IMR-90 (cell line): ENCODE measurements around the gene GPR89B. TPM values are rescaled to one million over a fixed set of nuclear protein-coding genes. Genes with fewer than 3 reads are reported as not detected.

Experiments
- ATAC-seq: fragments of 200-7000 bp; cut with Tn5 transposase; 2 replicates; pipeline ENCODE4 v1.9.1; 2020; ENCODE audit warnings: low read depth, mild to moderate bottlenecking, moderate library complexity
- BruUV-seq: library from RNA; stranded (reverse); fragments of 400-500 nt; replicated peaks from 2 replicates; lab custom pipeline; 2021; lab: Mats Ljungman, UMichigan
- CTCF ChIA-PET: fragments of 300-600 bp; formaldehyde crosslinking; extraction: SDS; loops from one replicate; lab custom pipeline; 2021; ENCODE audit warnings: antibody characterized with exemption; lab: Yijun Ruan, JAX
- POLR2A ChIA-PET: fragments of 300-600 bp; sonication (Branson Sonifier 250); formaldehyde crosslinking; loops from one replicate; lab custom pipeline; 2022; ENCODE audit warnings: antibody characterized with exemption; ENCODE audit not compliant: unreplicated experiment; lab: Charles Lee
- DNase-seq: peaks from one replicate; pipeline ENCODE4 v3.0.0; 2013
- H2AFZ ChIP-seq: replicated peaks from 2 replicates; pipeline ENCODE3; 2013; ENCODE audit warnings: low read length, mild to moderate bottlenecking; ENCODE audit not compliant: poor library complexity
- H2AK5ac ChIP-seq: 2 replicates; pipeline ENCODE4 v1.6.1; 2013; ENCODE audit warnings: low read depth, low read length, inconsistent platforms
- H2AK9ac ChIP-seq: replicated peaks from 2 replicates; pipeline ENCODE3; 2013; ENCODE audit warnings: mild to moderate bottlenecking, low read depth, low read length, moderate library complexity; ENCODE audit not compliant: poor library complexity
- H2BK120ac ChIP-seq: 2 replicates; pipeline ENCODE4 v1.6.1; 2013; ENCODE audit warnings: low read depth, low read length, inconsistent platforms
- H2BK15ac ChIP-seq: 3 replicates; pipeline ENCODE4 v1.6.1; 2013; ENCODE audit warnings: low read depth, low read length, inconsistent platforms
- H2BK20ac ChIP-seq: 2 replicates; pipeline ENCODE4 v1.6.1; 2013; ENCODE audit warnings: low read depth, mild to moderate bottlenecking, inconsistent platforms, low read length, moderate library complexity
- H2BK5ac ChIP-seq: 2 replicates; pipeline ENCODE4 v1.6.1; 2013; ENCODE audit warnings: mild to moderate bottlenecking, low read depth, low read length, inconsistent platforms; ENCODE audit not compliant: poor library complexity, severe bottlenecking
- H3K14ac ChIP-seq: replicated peaks from 2 replicates; pipeline ENCODE4 v1.6.1; 2013; ENCODE audit warnings: low read depth, low read length, inconsistent platforms
- H3K18ac ChIP-seq: 2 replicates; pipeline ENCODE4 v1.6.1; 2013; ENCODE audit warnings: low read depth, low read length, control low read depth
- H3K23ac ChIP-seq: 2 replicates; pipeline ENCODE4 v1.6.1; 2013; ENCODE audit warnings: low read depth, low read length, inconsistent platforms
- H3K27ac ChIP-seq: 2 replicates; pipeline ENCODE4 v1.5.1; 2013; ENCODE audit warnings: mild to moderate bottlenecking, control low read depth, low read length; ENCODE audit not compliant: insufficient read depth
- H3K27me3 ChIP-seq: 2 replicates; pipeline ENCODE4 v1.6.1; 2013; ENCODE audit warnings: low read length; ENCODE audit not compliant: control insufficient read depth, insufficient read depth
- H3K36me3 ChIP-seq: 2 replicates; pipeline ENCODE4 v1.6.1; 2013; ENCODE audit warnings: low read length, mixed read lengths; ENCODE audit not compliant: control insufficient read depth, insufficient read depth
- H3K4ac ChIP-seq: 2 replicates; pipeline ENCODE4 v1.6.1; 2013; ENCODE audit warnings: low read depth, low read length, inconsistent platforms
- H3K4me1 ChIP-seq: 2 replicates; pipeline ENCODE4 v1.6.1; 2013; ENCODE audit warnings: low read length, mixed read lengths; ENCODE audit not compliant: control insufficient read depth, insufficient read depth
- H3K4me2 ChIP-seq: 2 replicates; pipeline ENCODE4 v1.6.1; 2013; ENCODE audit warnings: low read depth, mild to moderate bottlenecking, control low read depth, low read length, moderate library complexity
- H3K4me3 ChIP-seq: 2 replicates; pipeline ENCODE4 v1.5.1; 2013; ENCODE audit warnings: low read depth, mild to moderate bottlenecking, control low read depth, low read length, moderate library complexity; ENCODE audit not compliant: insufficient read depth
- H3K56ac ChIP-seq: 2 replicates; pipeline ENCODE4 v1.6.1; 2013; ENCODE audit warnings: low read length, inconsistent platforms; ENCODE audit not compliant: insufficient read depth; ENCODE audit errors: extremely low read depth
- H3K79me1 ChIP-seq, 2 experiments: 2 replicates each; pipeline ENCODE4 v1.6.1; 2013; ENCODE audit warnings: low read length in 2 of 2, inconsistent platforms in 1 of 2, low read depth in 1 of 2
- H3K9ac ChIP-seq: 2 replicates; pipeline ENCODE4 v1.6.1; 2013; ENCODE audit warnings: low read depth, low read length, control low read depth
- H3K9me1 ChIP-seq: 2 replicates; pipeline ENCODE4 v1.6.1; 2013; ENCODE audit warnings: low read length, inconsistent platforms; ENCODE audit not compliant: insufficient read depth
- H3K9me3 ChIP-seq: 2 replicates; pipeline ENCODE4 v1.6.1; 2013; ENCODE audit warnings: low read length; ENCODE audit not compliant: control insufficient read depth, insufficient read depth
- H4K20me1 ChIP-seq: 2 replicates; pipeline ENCODE4 v1.6.1; 2013; ENCODE audit warnings: low read length, inconsistent platforms; ENCODE audit not compliant: insufficient read depth
- H4K5ac ChIP-seq: 2 replicates; pipeline ENCODE4 v1.6.1; 2013; ENCODE audit warnings: mild to moderate bottlenecking, low read depth, low read length, control low read depth
- H4K8ac ChIP-seq, 2 experiments: 2 replicates each; pipeline ENCODE4 v1.6.1; 2013; ENCODE audit warnings: low read depth in 2 of 2, low read length in 2 of 2, control low read depth in 1 of 2, inconsistent platforms in 1 of 2
- H4K91ac ChIP-seq: 2 replicates; pipeline ENCODE4 v1.6.1; 2013; ENCODE audit warnings: low read depth, low read length, inconsistent platforms; ENCODE audit not compliant: insufficient read depth
- BHLHE40 ChIP-seq: fragments of 150-350 bp; IDR thresholded peaks from 2 replicates; pipeline ENCODE4 v1.6.1; 2016; ENCODE audit warnings: mild to moderate bottlenecking, low read depth, low read length
- CEBPB ChIP-seq: IDR thresholded peaks from 2 replicates; pipeline ENCODE4 v1.6.1; 2012; ENCODE audit warnings: low read depth, low read length, improper control_type of control experiment
- CHD1 ChIP-seq: IDR thresholded peaks from 2 replicates; pipeline ENCODE4 v1.6.1; 2012; ENCODE audit warnings: low read depth, low read length, improper control_type of control experiment
- ELK1 ChIP-seq: fragments of 150-350 bp; IDR thresholded peaks from 2 replicates; pipeline ENCODE4 v1.6.1; 2016; ENCODE audit warnings: low read depth, mild to moderate bottlenecking, low read length, moderate library complexity, borderline replicate concordance
- FOS ChIP-seq: fragments of 150-350 bp; IDR thresholded peaks from 2 replicates; pipeline ENCODE4 v1.6.1; 2016; ENCODE audit warnings: low read depth, low read length
- MAFK ChIP-seq: IDR thresholded peaks from 2 replicates; pipeline ENCODE4 v1.6.1; 2012; ENCODE audit warnings: low read depth, low read length, improper control_type of control experiment
- MAZ ChIP-seq: IDR thresholded peaks from 2 replicates; pipeline ENCODE4 v1.6.1; 2012; ENCODE audit warnings: low read depth, mild to moderate bottlenecking, low read length, improper control_type of control experiment, moderate library complexity, borderline replicate concordance
- MXI1 ChIP-seq: IDR thresholded peaks from 2 replicates; pipeline ENCODE4 v1.6.1; 2012; ENCODE audit warnings: low read depth, mild to moderate bottlenecking, low read length, moderate library complexity, borderline replicate concordance
- NFE2L2 ChIP-seq: fragments of 150-350 bp; IDR thresholded peaks from 2 replicates; pipeline ENCODE4 v1.6.1; 2016; ENCODE audit warnings: low read depth, mild to moderate bottlenecking, low read length
- POLR2A ChIP-seq: IDR thresholded peaks from 2 replicates; pipeline ENCODE4 v1.6.1; 2012; ENCODE audit warnings: mild to moderate bottlenecking, low read depth, low read length
- RAD21 ChIP-seq: IDR thresholded peaks from 2 replicates; pipeline ENCODE4 v1.6.1; 2012; ENCODE audit warnings: low read length, improper control_type of control experiment
- RCOR1 ChIP-seq: IDR thresholded peaks from 2 replicates; pipeline ENCODE4 v1.6.1; 2012; ENCODE audit warnings: mild to moderate bottlenecking, low read length, improper control_type of control experiment; ENCODE audit not compliant: insufficient replicate concordance
- RFX5 ChIP-seq: IDR thresholded peaks from 2 replicates; pipeline ENCODE4 v1.8.0; 2012; ENCODE audit warnings: low read depth, mild to moderate bottlenecking, low read length, moderate library complexity
- SMC3 ChIP-seq: fragments of 150-350 bp; IDR thresholded peaks from 2 replicates; pipeline ENCODE4 v1.6.1; 2016; ENCODE audit warnings: low read depth, mild to moderate bottlenecking, antibody characterized with exemption, low read length, moderate library complexity
- WGBS, 2 experiments: methylation state at CpG; one replicate each; pipeline versions ENCODE4 v1.1.5 to v1.1.7; 2013; ENCODE audit warnings: missing lambda C conversion rate in 2 of 2; ENCODE audit not compliant: insufficient read length in 1 of 2; ENCODE audit errors: extremely low coverage in 2 of 2; 5-methylcytosine and 5-hydroxymethylcytosine counted together
- dilution Hi-C: fragments of 300-500 bp; cut with HindIII; formaldehyde crosslinking; loops from one replicate; pipeline ENCODE4 v1.14.3; 2018; ENCODE audit warnings: low sequenced_read_pairs; ENCODE audit not compliant: unreplicated experiment
- in situ Hi-C: fragments of 300-500 bp; cut with MboI; formaldehyde crosslinking; loops from 3 replicates; pipeline ENCODE4 v1.14.3; 2019; ENCODE audit warnings: low sequenced_read_pairs, inconsistent platforms, mixed read lengths
- intact Hi-C: fragments of 100-400 bp; cut with micrococcal nuclease; formaldehyde crosslinking; loops from 2 replicates; pipeline ENCODE4 v1.10.0; 2022
- polyA plus RNA-seq, 3 experiments: library from polyadenylated mRNA; depleted of rRNA; stranded (reverse); fragments of >200 nt; gene quantifications; 2 replicates each; pipeline ENCODE4 v1.2.3, GENCODE V29; 2012; ENCODE audit warnings: low replicate concordance in 1 of 3
- total RNA-seq: library from RNA; depleted of rRNA; stranded (reverse); fragments of >200 nt; gene quantifications from 2 replicates; pipeline ENCODE4 v1.2.3, GENCODE V29; 2012
- TF ChIP-seq, protein P1 (sequence below): fragments of 150-350 bp; IDR thresholded peaks from 2 replicates; pipeline ENCODE4 v1.6.1; 2017; ENCODE audit warnings: mild to moderate bottlenecking, antibody characterized with exemption, low read length, low read depth
- TF ChIP-seq, protein P2 (sequence below): conservative IDR thresholded peaks from 2 replicates; pipeline ENCODE4 v1.5.1; 2012; ENCODE audit warnings: mild to moderate bottlenecking, low read depth, low read length, improper control_type of control experiment

The GPR89B gene
- total and polyA plus RNA-seq, 2 of the 4 experiments (the other 2 are of a cell fraction): 9.4 to 13.1 TPM

DNA sequence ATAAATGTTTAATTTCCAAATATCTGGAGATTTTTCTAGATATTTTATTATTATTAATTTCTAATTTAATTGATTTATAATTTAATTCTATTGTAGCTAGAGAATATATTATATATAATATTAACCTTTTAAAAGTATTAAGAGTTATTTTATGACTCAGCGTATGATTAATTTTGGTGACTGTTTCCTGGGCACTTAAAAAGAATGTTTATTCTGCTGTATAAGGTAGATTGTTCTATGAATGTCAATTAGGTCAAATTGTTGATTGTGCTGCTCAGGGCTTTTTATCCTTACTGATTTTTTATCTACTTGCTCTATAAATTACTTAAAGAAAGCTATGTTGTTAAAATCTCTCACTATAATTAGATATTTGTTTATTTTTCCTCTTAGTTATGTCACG lies 45.7 kb upstream of the GPR89B start:
- Histone ChIP-seq H3K56ac (no peak overlapping the region), H3K4me1 (no peaks in the 10 kb centered on the region), H4K91ac (no peak overlapping the region), H3K14ac (no peak overlapping the region), H3K4ac (no peak overlapping the region), H3K36me3 (no peaks in the 10 kb centered on the region), H2AK9ac (no peak overlapping the region), H4K5ac (no peak overlapping the region), H4K20me1 (no peaks in the 10 kb centered on the region), H3K27ac (no peak overlapping the region), H2BK20ac (no peak overlapping the region), H3K4me3 (no peak overlapping the region), H2BK5ac (no peak overlapping the region), H2BK120ac (no peak overlapping the region), H3K9ac (no peak overlapping the region), H3K79me1 (no peaks in the 10 kb centered on the region), H2AFZ (no peak overlapping the region), H3K27me3 (peaks cover 2% of the 10 kb centered on the region; the same call in 1 of the 2 replicates), H3K18ac (no peak overlapping the region), H3K9me3 (no peaks in the 10 kb centered on the region), H3K4me2 (no peak overlapping the region), H3K9me1 (no peaks in the 10 kb centered on the region), H4K8ac (no peak overlapping the region), H2AK5ac (no peak overlapping the region), H3K23ac (no peak overlapping the region), H2BK15ac (no peak overlapping the region)
- TF ChIP-seq MXI1: no peak
- no peak for TF ChIP-seq RCOR1
- no peak for TF ChIP-seq POLR2A
- TF ChIP-seq ELK1: no peak
- TF ChIP-seq CEBPB: no peak
- TF ChIP-seq, protein P1, sequence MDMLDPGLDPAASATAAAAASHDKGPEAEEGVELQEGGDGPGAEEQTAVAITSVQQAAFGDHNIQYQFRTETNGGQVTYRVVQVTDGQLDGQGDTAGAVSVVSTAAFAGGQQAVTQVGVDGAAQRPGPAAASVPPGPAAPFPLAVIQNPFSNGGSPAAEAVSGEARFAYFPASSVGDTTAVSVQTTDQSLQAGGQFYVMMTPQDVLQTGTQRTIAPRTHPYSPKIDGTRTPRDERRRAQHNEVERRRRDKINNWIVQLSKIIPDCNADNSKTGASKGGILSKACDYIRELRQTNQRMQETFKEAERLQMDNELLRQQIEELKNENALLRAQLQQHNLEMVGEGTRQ: no peak
- no peak for TF ChIP-seq MAZ
- no peak for TF ChIP-seq RAD21
- no peak for TF ChIP-seq SMC3
- TF ChIP-seq NFE2L2: no peak
- no peak for TF ChIP-seq BHLHE40
- TF ChIP-seq CHD1: no peak
- TF ChIP-seq FOS: no peak
- no peak for TF ChIP-seq RFX5
- TF ChIP-seq, protein P2, sequence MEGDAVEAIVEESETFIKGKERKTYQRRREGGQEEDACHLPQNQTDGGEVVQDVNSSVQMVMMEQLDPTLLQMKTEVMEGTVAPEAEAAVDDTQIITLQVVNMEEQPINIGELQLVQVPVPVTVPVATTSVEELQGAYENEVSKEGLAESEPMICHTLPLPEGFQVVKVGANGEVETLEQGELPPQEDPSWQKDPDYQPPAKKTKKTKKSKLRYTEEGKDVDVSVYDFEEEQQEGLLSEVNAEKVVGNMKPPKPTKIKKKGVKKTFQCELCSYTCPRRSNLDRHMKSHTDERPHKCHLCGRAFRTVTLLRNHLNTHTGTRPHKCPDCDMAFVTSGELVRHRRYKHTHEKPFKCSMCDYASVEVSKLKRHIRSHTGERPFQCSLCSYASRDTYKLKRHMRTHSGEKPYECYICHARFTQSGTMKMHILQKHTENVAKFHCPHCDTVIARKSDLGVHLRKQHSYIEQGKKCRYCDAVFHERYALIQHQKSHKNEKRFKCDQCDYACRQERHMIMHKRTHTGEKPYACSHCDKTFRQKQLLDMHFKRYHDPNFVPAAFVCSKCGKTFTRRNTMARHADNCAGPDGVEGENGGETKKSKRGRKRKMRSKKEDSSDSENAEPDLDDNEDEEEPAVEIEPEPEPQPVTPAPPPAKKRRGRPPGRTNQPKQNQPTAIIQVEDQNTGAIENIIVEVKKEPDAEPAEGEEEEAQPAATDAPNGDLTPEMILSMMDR: no peak
- TF ChIP-seq MAFK: no peak
- no peak for DNase-seq
- no peak for ATAC-seq
- CTCF ChIA-PET: interaction anchor here (0.8 kb wide), 1 partner anchor 10 kb away, joined by 3 read pairs; no protein-coding TSS in a partner anchor
- WGBS, 2 experiments: no CpG with 5 or more reads among the region's 2 CpGs
- no TSS peak for BruUV-seq
- POLR2A ChIA-PET: no interaction called here
- intact Hi-C loops (no loop called here), in situ Hi-C loops (loop anchor here (25.0 kb wide), 1 partner anchor 395 kb away; no protein-coding TSS in a partner anchor), dilution Hi-C loops (no loop called here)
